Fibroblast of pulmonary artery (primary cell): ENCODE measurements around the gene PTPRG.

ENCODE experiments used
- DNase-seq: peaks from one replicate; pipeline ENCODE4 v3.0.0-alpha.2; 2010; ENCODE audit warnings: low read depth
- H3K4me3 ChIP-seq: replicated peaks from 2 replicates; pipeline ENCODE4 v1.5.1; 2011; ENCODE audit warnings: low read depth, mild to moderate bottlenecking, control low read depth, low read length, moderate library complexity
- CTCF ChIP-seq: IDR thresholded peaks from 2 replicates; pipeline ENCODE4 v1.5.1; 2011; ENCODE audit warnings: mild to moderate bottlenecking, control low read depth, low read length, inconsistent platforms; ENCODE audit errors: missing control alignments

Gene PTPRG

GRCh38 chr3:61595288-61595687, 33.9 kb downstream of the PTPRG start:
- DNase-seq = peak; percentile 38
- no peak overlapping the region for H3K4me3 ChIP-seq
- TF ChIP-seq CTCF = no peak

- peak; percentile 11 for DNase-seq
- no peak for TF ChIP-seq CTCF
- H3K4me3 ChIP-seq = no peak overlapping the region
These were observed 34.5 kb downstream of the PTPRG start for GRCh38 chr3:61595826-61596225.

- no peak for TF ChIP-seq CTCF
- H3K4me3 ChIP-seq = no peak overlapping the region
- DNase-seq = no peak
These were observed 36.5 kb downstream of the PTPRG start for GRCh38 chr3:61597906-61598305.

GRCh38 chr3:61600195-61600594, 38.8 kb downstream of the PTPRG start:
- peak; percentile 32 for DNase-seq
- no peak for TF ChIP-seq CTCF
- H3K4me3 ChIP-seq = no peak overlapping the region

GRCh38 chr3:61601831-61602230, 40.5 kb downstream of the PTPRG start:
- peak; percentile 61 for DNase-seq
- no peak for TF ChIP-seq CTCF
- H3K4me3 ChIP-seq = no peak overlapping the region

GRCh38 chr3:61602466-61602865, 41.1 kb downstream of the PTPRG start:
- no peak for TF ChIP-seq CTCF
- no peak for DNase-seq

GRCh38 chr3:61605589-61606175, 44.3 kb downstream of the PTPRG start:
- DNase-seq = peak; percentile 9
- H3K4me3 ChIP-seq = no peak overlapping the region
- TF ChIP-seq CTCF = no peak

More at GRCh38 chr3:61602466-61602865, 41.1 kb downstream of the PTPRG start:
- H3K4me3 ChIP-seq = no peak overlapping the region
